ENCODE results near the gene ARMH4. TPM values are rescaled to one million over a fixed set of nuclear protein-coding genes. Genes with fewer than 3 reads are reported as not detected.

The ARMH4 gene, protein sequence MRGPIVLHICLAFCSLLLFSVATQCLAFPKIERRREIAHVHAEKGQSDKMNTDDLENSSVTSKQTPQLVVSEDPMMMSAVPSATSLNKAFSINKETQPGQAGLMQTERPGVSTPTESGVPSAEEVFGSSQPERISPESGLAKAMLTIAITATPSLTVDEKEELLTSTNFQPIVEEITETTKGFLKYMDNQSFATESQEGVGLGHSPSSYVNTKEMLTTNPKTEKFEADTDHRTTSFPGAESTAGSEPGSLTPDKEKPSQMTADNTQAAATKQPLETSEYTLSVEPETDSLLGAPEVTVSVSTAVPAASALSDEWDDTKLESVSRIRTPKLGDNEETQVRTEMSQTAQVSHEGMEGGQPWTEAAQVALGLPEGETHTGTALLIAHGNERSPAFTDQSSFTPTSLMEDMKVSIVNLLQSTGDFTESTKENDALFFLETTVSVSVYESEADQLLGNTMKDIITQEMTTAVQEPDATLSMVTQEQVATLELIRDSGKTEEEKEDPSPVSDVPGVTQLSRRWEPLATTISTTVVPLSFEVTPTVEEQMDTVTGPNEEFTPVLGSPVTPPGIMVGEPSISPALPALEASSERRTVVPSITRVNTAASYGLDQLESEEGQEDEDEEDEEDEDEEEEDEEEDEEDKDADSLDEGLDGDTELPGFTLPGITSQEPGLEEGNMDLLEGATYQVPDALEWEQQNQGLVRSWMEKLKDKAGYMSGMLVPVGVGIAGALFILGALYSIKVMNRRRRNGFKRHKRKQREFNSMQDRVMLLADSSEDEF
- total RNA-seq (not detected), polyA plus RNA-seq (not detected), total RNA-seq (0 to 0.34 (median 0.08) reads per million in 6 experiments)

DNA sequence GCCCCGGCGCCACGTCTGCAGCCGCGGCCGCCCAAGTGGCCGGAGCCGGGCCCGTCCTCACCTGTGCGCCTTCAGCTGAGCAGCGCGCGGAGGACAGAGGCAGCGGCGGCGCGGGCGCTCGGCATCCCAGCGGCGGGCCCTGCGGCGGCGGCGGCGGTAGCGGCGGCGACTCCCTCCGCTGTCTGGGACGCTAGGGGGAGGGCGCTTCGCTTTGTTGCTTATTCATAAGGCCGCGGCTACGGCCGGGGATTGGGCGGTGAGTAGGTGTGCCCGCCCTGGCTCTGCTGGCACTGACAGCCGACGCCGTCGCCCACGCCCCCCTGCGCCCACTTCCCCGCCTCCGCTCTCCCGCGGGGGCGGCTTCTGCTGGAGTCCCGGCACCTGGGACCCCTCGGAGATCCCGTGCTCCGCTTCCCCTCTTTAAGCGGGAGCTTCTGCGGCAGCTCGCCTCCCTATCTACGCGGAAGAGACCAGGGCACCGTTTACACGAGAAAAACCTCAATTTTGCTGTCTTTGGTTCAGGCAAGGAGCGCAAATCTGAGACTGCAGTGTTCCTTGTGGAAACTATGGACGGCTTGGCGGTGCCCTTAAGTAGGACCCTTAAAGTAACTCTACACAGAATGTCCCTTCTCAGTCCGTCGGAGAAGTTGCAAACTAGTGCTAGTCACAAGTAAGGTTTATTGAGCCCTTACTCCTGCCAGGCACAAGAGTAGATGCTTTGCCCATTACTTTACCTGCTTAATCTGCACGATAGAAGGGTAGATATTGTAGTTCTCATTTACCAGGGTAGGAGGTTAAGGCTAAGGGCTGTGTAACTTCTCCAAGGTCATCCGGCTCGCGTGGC is at the start of gene ARMH4:
ARMH4 (minus strand) TSS at position 200 of the 844 bp plus-strand sequence. CDS start 12,855 bp downstream, outside the sequence.
- DNase-seq (peak; percentile 31 to 80 (median 53)), ATAC-seq (peak; percentile 92 to 97)
- POLR2A ChIA-PET, result no interaction called here
- no peaks in the 10 kb centered on the region for H3K9me3 Mint-ChIP-seq
- peak within 1 kb of the TSS; percentile 72 to 85 (median 80) for H3K4me3 Mint-ChIP-seq
- peaks cover 31 to 88% (median 51%) of the 10 kb centered on the region in 5 donors for H3K27me3 Mint-ChIP-seq
- H3K27ac Mint-ChIP-seq, result no peak within 1 kb of the TSS
- peaks cover 0 to under 1% (median 0%) of the 10 kb centered on the region in 3 donors for H3K36me3 Mint-ChIP-seq
- peaks cover 3 to 19% (median 14%) of the 10 kb centered on the region in 4 donors for H3K4me1 Mint-ChIP-seq

DNA sequence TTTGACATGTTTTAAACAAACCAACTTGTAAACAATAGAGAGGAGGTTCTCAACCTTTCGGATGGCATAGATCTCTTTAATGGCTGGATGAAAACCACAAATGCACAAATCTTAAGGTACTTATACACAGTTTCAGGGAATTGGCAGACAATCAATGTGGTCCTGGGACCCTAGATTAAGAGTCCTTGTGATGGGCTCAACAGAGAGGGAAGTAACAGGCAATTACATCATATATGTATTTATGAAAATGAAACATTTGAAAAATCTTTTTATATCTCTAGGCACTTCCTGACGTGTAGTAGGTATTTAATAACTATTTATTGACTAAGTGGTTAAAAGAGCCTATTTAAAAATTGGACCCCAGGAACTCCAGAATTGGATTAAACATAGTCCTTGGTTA is 48.8 kb upstream of the ARMH4 start:
- H3K36me3 Mint-ChIP-seq, result peaks cover 0 to 25% (median 0%) of the 10 kb centered on the region in 3 donors
- ATAC-seq, result no peak
- H3K4me1 Mint-ChIP-seq, result peaks cover 13 to 52% (median 34%) of the 10 kb centered on the region in 4 donors
- peak overlapping the region; percentile 92 to 99 (median 94) for H3K4me3 Mint-ChIP-seq
- peak overlapping the region; percentile 93 to 98 (median 96) for H3K27ac Mint-ChIP-seq
- DNase-seq, result peak in 1 of 10 donors; percentile 1
- no peaks in the 10 kb centered on the region for H3K27me3 Mint-ChIP-seq
- POLR2A ChIA-PET, result interaction anchor here (1.1 to 4.3 kb wide), 6 partner anchors 40 to 227 kb away, joined by 4 to 28 read pairs (median 12); partner anchors contain the start of genes ARID4A, KIAA0586, PSMA3 and TIMM9
- H3K9me3 Mint-ChIP-seq, result no peaks in the 10 kb centered on the region

DNA sequence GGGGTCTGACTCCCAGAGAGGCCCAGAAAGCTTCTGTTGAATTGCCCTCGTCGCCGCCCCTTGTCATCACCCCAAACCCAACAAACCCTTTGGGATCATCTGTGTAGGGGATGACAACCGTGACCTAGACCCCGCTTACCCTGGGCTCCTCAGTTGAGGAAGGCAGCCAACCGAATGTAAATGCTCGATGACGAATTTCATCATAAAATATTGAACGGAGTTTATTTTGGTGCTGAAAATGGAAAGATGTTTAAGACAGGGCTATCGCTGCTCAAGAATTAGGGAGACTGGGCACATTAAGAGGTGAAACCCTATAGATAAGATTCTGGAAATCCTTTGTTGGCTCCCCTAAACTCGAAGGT is 48.4 kb upstream of the ARMH4 start:
- ATAC-seq (peak; percentile 13 to 25), DNase-seq (no peak)
- POLR2A ChIA-PET, result interaction anchor here (1.1 to 4.3 kb wide), 6 partner anchors 40 to 227 kb away, joined by 4 to 28 read pairs (median 12); partner anchors contain the start of genes ARID4A, KIAA0586, PSMA3 and TIMM9
- H3K27me3 Mint-ChIP-seq, result no peaks in the 10 kb centered on the region
- H3K36me3 Mint-ChIP-seq, result peaks cover 0 to 24% (median 0%) of the 10 kb centered on the region in 3 donors
- peak overlapping the region; percentile 92 to 99 (median 94) for H3K4me3 Mint-ChIP-seq
- H3K9me3 Mint-ChIP-seq, result no peaks in the 10 kb centered on the region
- peaks cover 13 to 48% (median 33%) of the 10 kb centered on the region in 4 donors for H3K4me1 Mint-ChIP-seq
- H3K27ac Mint-ChIP-seq, result peak overlapping the region; percentile 93 to 98 (median 96)

DNA sequence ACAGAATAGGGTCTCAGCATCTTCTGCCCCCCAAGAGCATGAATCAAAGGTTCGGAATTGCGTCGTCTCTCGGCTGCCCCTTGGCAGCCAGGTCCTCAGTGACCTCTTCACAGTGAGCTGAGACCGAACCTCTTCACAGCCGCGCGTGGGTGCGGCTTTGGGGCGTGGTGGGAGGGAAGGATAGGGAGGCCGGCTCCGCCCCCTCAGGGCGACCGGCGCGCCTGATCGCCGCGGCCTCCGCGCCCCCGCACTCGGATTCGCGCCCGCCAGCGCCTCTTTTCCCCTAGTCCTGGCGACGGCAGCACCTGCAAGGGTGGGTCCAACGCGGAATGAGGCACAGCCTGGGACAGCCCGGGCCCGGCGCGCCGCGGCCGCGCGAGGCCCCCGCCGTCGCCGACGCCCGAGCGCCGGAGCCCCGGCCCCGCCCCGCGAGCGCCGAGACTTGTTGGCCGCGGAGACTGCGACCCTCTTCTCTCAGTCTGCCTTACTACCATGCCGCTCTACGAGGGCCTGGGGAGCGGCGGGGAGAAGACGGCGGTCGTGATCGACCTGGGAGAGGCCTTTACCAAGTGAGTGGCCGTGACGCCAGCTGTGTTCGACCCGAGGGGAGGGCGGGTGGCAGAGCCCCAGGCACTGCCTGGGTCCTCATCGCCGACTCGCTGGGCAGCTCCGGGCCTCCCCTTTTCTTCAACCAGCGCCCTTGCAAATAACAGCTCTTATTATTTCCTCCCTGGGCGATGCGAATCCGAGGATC is 47.9 kb upstream of the ARMH4 start, which contains the start of gene ACTR10:
ACTR10 (plus strand) TSS at position 424 of the 754 bp plus-strand sequence; CDS start at position 493, 69 bp downstream.
- peaks cover 13 to 47% (median 32%) of the 10 kb centered on the region in 4 donors for H3K4me1 Mint-ChIP-seq
- peak within 1 kb of the TSS; percentile 93 to 99 (median 96) for H3K4me3 Mint-ChIP-seq
- peak within 1 kb of the TSS; percentile 93 to 98 (median 97) for H3K27ac Mint-ChIP-seq
- POLR2A ChIA-PET, result interaction anchor here (0.6 to 4.3 kb wide), 10 partner anchors 23 to 931 kb away, joined by 3 to 28 read pairs (median 5); partner anchors contain the start of genes AP5M1, ARID4A, EXOC5 and KIAA0586
- DNase-seq (peak; percentile 74 to 95 (median 88)), ATAC-seq (peak; percentile 85 to 88)
- no peaks in the 10 kb centered on the region for H3K9me3 Mint-ChIP-seq
- H3K27me3 Mint-ChIP-seq, result peaks cover 0 to under 1% (median 0%) of the 10 kb centered on the region in 5 donors
- peaks cover 0 to 20% (median 0%) of the 10 kb centered on the region in 3 donors for H3K36me3 Mint-ChIP-seq

GRCh38 chr14:58198086-58198485 is 46.1 kb upstream of the ARMH4 start:
- H3K4me3 Mint-ChIP-seq, result peak overlapping the region in 7 of 10 donors; percentile 6 to 68 (median 42)
- no peaks in the 10 kb centered on the region for H3K9me3 Mint-ChIP-seq
- H3K4me1 Mint-ChIP-seq, result peaks cover 13 to 41% (median 30%) of the 10 kb centered on the region in 4 donors
- no peak for ATAC-seq
- H3K27me3 Mint-ChIP-seq, result peaks cover 0 to 4% (median 0%) of the 10 kb centered on the region in 5 donors
- peaks cover 0 to 5% (median 0%) of the 10 kb centered on the region in 3 donors for H3K36me3 Mint-ChIP-seq
- H3K27ac Mint-ChIP-seq, result peak overlapping the region in 7 of 10 donors; percentile 53 to 98 (median 74)
- DNase-seq, result peak in 2 of 10 donors; percentile 4 to 17
- POLR2A ChIA-PET, result interaction anchor here (0.6 to 4.3 kb wide), 4 partner anchors 17 to 929 kb away, joined by 3 to 28 read pairs (median 6); partner anchors contain the start of genes AP5M1, ARID4A, EXOC5 and KIAA0586

DNA sequence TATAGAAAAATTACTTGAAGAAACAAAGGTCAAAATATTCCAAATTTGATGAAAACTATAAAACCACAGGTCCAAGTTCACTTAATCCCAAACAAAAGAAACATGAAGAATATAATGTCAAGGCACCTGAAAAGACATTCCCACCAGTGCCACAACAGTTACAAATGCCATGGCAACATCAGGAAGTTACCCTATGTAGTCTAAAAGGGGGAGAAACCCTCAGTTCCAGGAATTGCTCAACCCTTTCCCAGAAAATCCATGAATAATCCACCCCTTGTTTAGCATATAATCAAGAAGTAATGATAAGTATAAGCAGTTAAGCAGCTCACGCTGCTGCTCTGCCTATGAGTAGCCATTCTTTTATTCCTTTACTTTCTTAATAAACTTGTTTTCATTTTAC is 44.2 kb upstream of the ARMH4 start:
- Mint-ChIP-seq H3K4me1 (peaks cover 8 to 31% (median 23%) of the 10 kb centered on the region in 4 donors), H3K27me3 (peaks cover 0 to 4% (median 0%) of the 10 kb centered on the region in 5 donors), H3K4me3 (no peak overlapping the region), H3K36me3 (no peaks in the 10 kb centered on the region), H3K9me3 (no peaks in the 10 kb centered on the region), H3K27ac (peak overlapping the region in 4 of 10 donors; percentile 2 to 41 (median 24))
- DNase-seq (no peak), ATAC-seq (no peak)
- POLR2A ChIA-PET, result interaction anchor here (0.6 kb wide), 1 partner anchor 11 kb away, joined by 4 read pairs; no protein-coding TSS in a partner anchor

DNA sequence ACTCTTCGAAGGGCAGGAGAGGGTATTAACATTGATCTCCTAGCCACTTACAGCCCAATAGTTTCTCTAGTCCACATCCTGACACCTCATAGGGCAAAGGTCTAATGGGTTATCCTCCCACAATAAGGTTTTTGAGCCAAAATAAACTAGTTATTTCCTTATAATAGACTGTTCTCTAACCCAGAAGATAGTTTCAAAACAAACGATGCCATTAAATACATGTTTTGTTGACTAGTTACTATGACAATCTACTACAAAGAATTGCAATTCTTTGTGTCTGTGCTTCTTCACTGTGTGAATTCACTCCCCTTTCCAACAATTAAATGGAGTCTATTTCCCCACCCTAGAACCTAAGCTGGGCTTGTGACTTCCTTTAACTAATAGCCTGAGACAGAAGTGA is 41.5 kb upstream of the ARMH4 start:
- H3K9me3 Mint-ChIP-seq, result no peaks in the 10 kb centered on the region
- no peak overlapping the region for H3K4me3 Mint-ChIP-seq
- POLR2A ChIA-PET, result interaction anchor here (0.6 kb wide), 1 partner anchor 44 kb away, joined by 5 read pairs; no protein-coding TSS in a partner anchor
- H3K27me3 Mint-ChIP-seq, result peaks cover 0 to 7% (median 3%) of the 10 kb centered on the region in 5 donors
- H3K4me1 Mint-ChIP-seq, result peaks cover 0 to 12% (median 3%) of the 10 kb centered on the region in 4 donors
- no peak for DNase-seq
- H3K27ac Mint-ChIP-seq, result no peak overlapping the region
- no peaks in the 10 kb centered on the region for H3K36me3 Mint-ChIP-seq
- ATAC-seq, result no peak

GRCh38 chr14:58191763-58192601 is 40.0 kb upstream of the ARMH4 start:
- H3K4me1 Mint-ChIP-seq, result peaks cover 0 to 3% (median 0%) of the 10 kb centered on the region in 4 donors
- no peaks in the 10 kb centered on the region for H3K9me3 Mint-ChIP-seq
- no peak for DNase-seq
- POLR2A ChIA-PET, result no interaction called here
- peaks cover 0 to 10% (median 3%) of the 10 kb centered on the region in 5 donors for H3K27me3 Mint-ChIP-seq
- H3K27ac Mint-ChIP-seq, result no peak overlapping the region
- H3K4me3 Mint-ChIP-seq, result no peak overlapping the region
- no peaks in the 10 kb centered on the region for H3K36me3 Mint-ChIP-seq
- no peak for ATAC-seq

DNA sequence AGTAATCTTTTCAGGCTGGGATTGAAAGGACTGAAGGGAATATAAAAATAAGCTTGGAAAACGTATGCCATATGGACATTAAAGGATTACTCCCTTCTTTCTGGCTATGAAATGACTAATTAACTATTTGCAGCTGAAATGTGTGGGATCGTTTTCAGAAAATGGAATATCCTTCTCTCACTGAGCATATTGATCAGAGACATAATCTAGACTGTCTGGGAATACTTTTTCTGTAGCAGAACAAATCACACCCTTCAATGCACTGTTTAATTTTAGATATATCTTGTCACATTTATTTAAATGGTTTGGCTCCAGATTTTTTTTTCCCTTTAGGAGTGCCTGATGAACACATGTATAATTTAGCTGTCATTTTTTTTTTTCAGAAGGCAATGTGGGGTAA is 37.2 kb upstream of the ARMH4 start:
- peaks cover 0 to 13% (median 12%) of the 10 kb centered on the region in 5 donors for H3K27me3 Mint-ChIP-seq
- no peak overlapping the region for H3K4me3 Mint-ChIP-seq
- H3K4me1 Mint-ChIP-seq, result no peaks in the 10 kb centered on the region
- no peaks in the 10 kb centered on the region for H3K36me3 Mint-ChIP-seq
- H3K9me3 Mint-ChIP-seq, result no peaks in the 10 kb centered on the region
- POLR2A ChIA-PET, result no interaction called here
- ATAC-seq (no peak), DNase-seq (no peak)
- H3K27ac Mint-ChIP-seq, result no peak overlapping the region

- no peaks in the 10 kb centered on the region for H3K4me1 Mint-ChIP-seq
- ATAC-seq, result no peak
Observed at GRCh38 chr14:58177125-58177524, 25.1 kb upstream of the ARMH4 start.

More at GRCh38 chr14:58177125-58177524, 25.1 kb upstream of the ARMH4 start:
- no peaks in the 10 kb centered on the region for H3K9me3 Mint-ChIP-seq
- H3K27me3 Mint-ChIP-seq, result peaks cover 4 to 20% (median 12%) of the 10 kb centered on the region in 5 donors
- no peaks in the 10 kb centered on the region for H3K36me3 Mint-ChIP-seq
- POLR2A ChIA-PET, result no interaction called here
- DNase-seq, result no peak
- H3K4me3 Mint-ChIP-seq, result no peak overlapping the region
- H3K27ac Mint-ChIP-seq, result no peak overlapping the region
